PC-3 (cell line): ENCODE measurements around the gene LPIN2. TPM values are rescaled to one million over a fixed set of nuclear protein-coding genes. Genes with fewer than 3 reads are reported as not detected.

Experiments used
- ATAC-seq: fragments of 200-7000 bp; cut with Tn5 transposase; 2 replicates; pipeline ENCODE4 v1.9.1; 2020; ENCODE audit warnings: mild to moderate bottlenecking, moderate library complexity
- BruUV-seq: library from RNA; stranded (reverse); fragments of 400-500 nt; replicated peaks from 2 replicates; lab custom pipeline; 2021; lab: Mats Ljungman, UMichigan
- CTCF ChIA-PET: fragments of 300-600 bp; sonication (Branson Sonifier 250); formaldehyde crosslinking; loops from one replicate; lab custom pipeline; 2022; ENCODE audit warnings: antibody characterized with exemption; lab: Charles Lee
- POLR2A ChIA-PET: fragments of 300-600 bp; sonication (Branson Sonifier 250); formaldehyde crosslinking; loops from one replicate; lab custom pipeline; 2022; ENCODE audit warnings: antibody characterized with exemption; ENCODE audit not compliant: unreplicated experiment; lab: Charles Lee
- DNase-seq: peaks from one replicate; pipeline ENCODE4 v3.0.0-alpha.2; 2015
- H2AFZ ChIP-seq: fragments of 300-600 bp; sonication (generic); 2 replicates; pipeline ENCODE4 v1.6.0; 2016; ENCODE audit warnings: antibody characterized with exemption, low read length
- H3F3A ChIP-seq: fragments of 300-600 bp; sonication (generic); one replicate; pipeline ENCODE4 v1.6.0; 2017; ENCODE audit warnings: antibody characterized with exemption, low read length, control low read depth, mild to moderate bottlenecking; ENCODE audit not compliant: unreplicated experiment
- H3K27ac ChIP-seq: fragments of 300-600 bp; sonication (generic); 2 replicates; pipeline ENCODE4 v1.5.1; 2016; ENCODE audit warnings: mild to moderate bottlenecking, low read length
- H3K27me3 ChIP-seq: fragments of 300-600 bp; sonication (generic); 2 replicates; pipeline ENCODE4 v1.6.1; 2016; ENCODE audit warnings: low read length, mixed read lengths
- H3K36me3 ChIP-seq: fragments of 300-600 bp; sonication (generic); 2 replicates; pipeline ENCODE4 v1.6.1; 2016; ENCODE audit warnings: low read depth, mixed run types, low read length, mixed read lengths
- H3K4me1 ChIP-seq: fragments of 300-600 bp; sonication (generic); 2 replicates; pipeline ENCODE4 v1.5.1; 2016; ENCODE audit warnings: low read length; ENCODE audit not compliant: insufficient read depth
- H3K4me2 ChIP-seq: fragments of 300-600 bp; sonication (generic); 2 replicates; pipeline ENCODE4 v1.6.0; 2016; ENCODE audit warnings: low read length
- H3K4me3 ChIP-seq: fragments of 300-600 bp; sonication (generic); 2 replicates; pipeline ENCODE4 v1.5.1; 2016; ENCODE audit warnings: mild to moderate bottlenecking, low read length, mixed read lengths
- H3K79me2 ChIP-seq: fragments of 300-600 bp; sonication (generic); 2 replicates; pipeline ENCODE4 v1.6.1; 2017; ENCODE audit warnings: low read length, mixed read lengths
- H3K9ac ChIP-seq: fragments of 300-600 bp; sonication (generic); 2 replicates; pipeline ENCODE4 v1.6.0; 2016; ENCODE audit warnings: mild to moderate bottlenecking, low read length
- H3K9me2 ChIP-seq: fragments of 300-600 bp; sonication (generic); replicated peaks from 2 replicates; pipeline ENCODE4 v1.6.1; 2016; ENCODE audit warnings: mixed run types, low read length, mixed read lengths
- H3K9me3 ChIP-seq: fragments of 300-600 bp; sonication (generic); 2 replicates; pipeline ENCODE4 v1.6.1; 2016; ENCODE audit warnings: low read length, mixed read lengths
- H4K20me1 ChIP-seq: fragments of 300-600 bp; sonication (generic); 2 replicates; pipeline ENCODE4 v1.6.1; 2016; ENCODE audit warnings: low read length, mixed read lengths
- CTCF ChIP-seq: fragments of 300-600 bp; sonication (generic); conservative IDR thresholded peaks from 2 replicates; pipeline ENCODE4 v1.5.1; 2017; ENCODE audit warnings: antibody characterized with exemption, low read depth, mild to moderate bottlenecking, low read length
- EZH2 ChIP-seq: fragments of 300-600 bp; sonication (generic); IDR thresholded peaks from one replicate; pipeline ENCODE4 v1.6.1; 2017; ENCODE audit warnings: antibody characterized with exemption, mild to moderate bottlenecking, low read length; ENCODE audit not compliant: unreplicated experiment
- EZH2phosphoT487 ChIP-seq: fragments of 300-600 bp; sonication (generic); IDR thresholded peaks from 2 replicates; pipeline ENCODE4 v1.6.1; 2018; ENCODE audit warnings: mild to moderate bottlenecking, antibody characterized with exemption, low read length, borderline replicate concordance
- intact Hi-C: fragments of 100-400 bp; cut with micrococcal nuclease; formaldehyde crosslinking; loops from 2 replicates; pipeline ENCODE4 v1.9.0; 2023
- total RNA-seq: library from RNA; depleted of rRNA; stranded (reverse); fragments of >200 nt; gene quantifications from 2 replicates; pipeline ENCODE4 v1.2.3, GENCODE V29; 2014

The LPIN2 gene
- total RNA-seq, 1 experiment from 2014 or later: 9.8 TPM

- Histone ChIP-seq H3K9me3 (no peaks in the 10 kb centered on the region), H3K4me1 (peaks cover 36% of the 10 kb centered on the region), H3K9me2 (no peaks in the 10 kb centered on the region), H3K79me2 (peaks cover 22% of the 10 kb centered on the region), H2AFZ (peak overlapping the region; percentile 61; the same call in 1 of the 2 replicates), H4K20me1 (no peaks in the 10 kb centered on the region), H3F3A (no peaks in the 10 kb centered on the region), H3K36me3 (no peaks in the 10 kb centered on the region), H3K9ac (no peak overlapping the region), H3K27ac (peak overlapping the region; percentile 22), H3K4me3 (peak overlapping the region; percentile 10; the same call in 1 of the 2 replicates), H3K4me2 (peak overlapping the region; percentile 80), H3K27me3 (no peaks in the 10 kb centered on the region)
- ChIA-PET CTCF (interaction anchor here (1.0 to 1.2 kb wide), 3 partner anchors 48 to 136 kb away, joined by 3 to 5 read pairs (median 5); no protein-coding TSS in a partner anchor), POLR2A (interaction anchor here (0.5 to 1.0 kb wide), 2 partner anchors 232 to 234 kb away, joined by 3 read pairs; partner anchors contain the start of gene MYL12A)
- ATAC-seq: peak; percentile 60
- TF ChIP-seq CTCF (no peak), EZH2 (no peak), EZH2phosphoT487 (no peak)
- peak; percentile 89 for DNase-seq
- no TSS peak for BruUV-seq
- intact Hi-C loops: loop anchor here (5.0 to 10.0 kb wide), 2 partner anchors 102 to 360 kb away; partner anchors contain the start of gene SMCHD1
Observed at GRCh38 chr18:3015204-3015592, 2.3 kb upstream of the LPIN2 start.

GRCh38 chr18:3014503-3015203, 1.7 kb upstream of the LPIN2 start:
- ATAC-seq (no peak), DNase-seq (no peak)
- Histone ChIP-seq H3K9me3 (no peaks in the 10 kb centered on the region), H3K9me2 (no peaks in the 10 kb centered on the region), H3K4me3 (peak overlapping the region; percentile 10; the same call in 1 of the 2 replicates), H3F3A (no peaks in the 10 kb centered on the region), H3K9ac (no peak overlapping the region), H3K27me3 (no peaks in the 10 kb centered on the region), H2AFZ (peak overlapping the region; percentile 61; the same call in 1 of the 2 replicates), H3K36me3 (no peaks in the 10 kb centered on the region), H3K27ac (peak overlapping the region; percentile 22), H3K4me2 (peak overlapping the region; percentile 80), H3K79me2 (peaks cover 28% of the 10 kb centered on the region), H4K20me1 (no peaks in the 10 kb centered on the region), H3K4me1 (peaks cover 36% of the 10 kb centered on the region)
- no TSS peak for BruUV-seq
- ChIA-PET POLR2A (interaction anchor here (0.5 to 1.0 kb wide), 2 partner anchors 233 to 235 kb away, joined by 3 read pairs; partner anchors contain the start of gene MYL12A), CTCF (interaction anchor here (1.0 to 1.2 kb wide), 3 partner anchors 48 to 137 kb away, joined by 3 to 5 read pairs (median 5); no protein-coding TSS in a partner anchor)
- TF ChIP-seq CTCF: no peak
- no peak for TF ChIP-seq EZH2phosphoT487
- intact Hi-C loops: loop anchor here (5.0 to 10.0 kb wide), 4 partner anchors 82 to 438 kb away; partner anchors contain the start of genes SMCHD1 and TGIF1
